GM12864 (cell line): ENCODE measurements around the gene MORC1.

Experiments used
- DNase-seq: peaks from one replicate; pipeline ENCODE4 v3.0.0-alpha.2; 2011; ENCODE audit warnings: low read depth
- H3K4me3 ChIP-seq: 2 replicates; pipeline ENCODE4 v1.5.1; 2011; ENCODE audit warnings: mild to moderate bottlenecking, low read depth, low read length, control low read depth
- TF ChIP-seq, protein P1 (sequence below): IDR thresholded peaks from 2 replicates; pipeline ENCODE4 v1.5.1; 2011; ENCODE audit warnings: low read depth, mild to moderate bottlenecking, moderate library complexity, low read length, control low read depth, inconsistent platforms; ENCODE audit errors: missing control alignments

Gene MORC1

DNA sequence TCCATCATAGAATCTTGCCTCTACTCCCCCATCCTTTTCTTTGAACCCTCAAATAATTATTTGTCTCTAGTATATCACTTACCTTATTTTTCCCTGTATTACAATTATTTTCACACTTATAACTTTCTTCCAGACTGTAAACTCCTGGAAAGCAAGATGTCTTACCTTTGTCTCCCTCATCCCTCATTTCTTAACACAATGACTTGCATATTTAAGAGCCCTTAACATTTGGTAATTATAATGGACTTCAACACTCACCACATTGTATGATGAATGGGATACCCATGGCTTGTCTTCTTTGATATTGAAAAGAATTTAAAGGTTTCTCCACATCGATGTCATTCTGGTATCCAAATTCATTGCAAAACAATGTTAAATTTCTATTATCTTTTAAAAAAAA lies 82.9 kb downstream of the MORC1 start:
- TF ChIP-seq, protein P1, sequence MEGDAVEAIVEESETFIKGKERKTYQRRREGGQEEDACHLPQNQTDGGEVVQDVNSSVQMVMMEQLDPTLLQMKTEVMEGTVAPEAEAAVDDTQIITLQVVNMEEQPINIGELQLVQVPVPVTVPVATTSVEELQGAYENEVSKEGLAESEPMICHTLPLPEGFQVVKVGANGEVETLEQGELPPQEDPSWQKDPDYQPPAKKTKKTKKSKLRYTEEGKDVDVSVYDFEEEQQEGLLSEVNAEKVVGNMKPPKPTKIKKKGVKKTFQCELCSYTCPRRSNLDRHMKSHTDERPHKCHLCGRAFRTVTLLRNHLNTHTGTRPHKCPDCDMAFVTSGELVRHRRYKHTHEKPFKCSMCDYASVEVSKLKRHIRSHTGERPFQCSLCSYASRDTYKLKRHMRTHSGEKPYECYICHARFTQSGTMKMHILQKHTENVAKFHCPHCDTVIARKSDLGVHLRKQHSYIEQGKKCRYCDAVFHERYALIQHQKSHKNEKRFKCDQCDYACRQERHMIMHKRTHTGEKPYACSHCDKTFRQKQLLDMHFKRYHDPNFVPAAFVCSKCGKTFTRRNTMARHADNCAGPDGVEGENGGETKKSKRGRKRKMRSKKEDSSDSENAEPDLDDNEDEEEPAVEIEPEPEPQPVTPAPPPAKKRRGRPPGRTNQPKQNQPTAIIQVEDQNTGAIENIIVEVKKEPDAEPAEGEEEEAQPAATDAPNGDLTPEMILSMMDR: no peak
- no peak for DNase-seq
- H3K4me3 ChIP-seq: no peak overlapping the region

DNA sequence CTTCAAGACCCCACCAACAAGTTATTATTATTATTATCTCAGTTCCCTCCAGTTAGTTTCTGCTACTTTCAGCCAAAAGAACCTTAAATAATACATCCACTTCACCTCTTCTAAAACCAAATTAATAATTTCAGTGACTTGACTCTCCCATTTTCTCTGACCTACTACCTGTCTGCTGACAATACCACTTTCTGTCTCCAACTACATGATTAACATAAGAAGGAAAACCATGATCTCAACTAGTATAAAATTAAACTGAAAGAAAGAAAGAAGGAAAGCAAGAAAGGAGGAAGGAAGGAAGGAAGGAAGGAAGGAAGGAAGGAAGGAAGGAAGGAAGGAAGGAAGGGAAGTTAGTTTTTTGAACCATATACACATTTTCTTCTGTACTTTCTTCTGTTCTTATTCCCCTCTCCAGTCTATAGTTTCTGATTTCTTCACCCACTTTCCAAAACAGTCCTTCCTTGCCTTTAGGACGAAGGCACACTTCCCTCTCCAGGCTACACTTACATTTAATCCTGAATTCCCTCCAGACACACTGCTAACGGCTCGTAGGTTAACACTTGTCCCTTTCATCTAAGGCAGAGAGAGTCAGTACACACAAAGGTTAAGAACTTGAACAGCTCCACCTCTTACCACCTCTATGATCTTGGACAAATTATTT lies 84.8 kb downstream of the MORC1 start:
- no peak overlapping the region for H3K4me3 ChIP-seq
- DNase-seq: no peak
- TF ChIP-seq, protein P1: no peak

DNA sequence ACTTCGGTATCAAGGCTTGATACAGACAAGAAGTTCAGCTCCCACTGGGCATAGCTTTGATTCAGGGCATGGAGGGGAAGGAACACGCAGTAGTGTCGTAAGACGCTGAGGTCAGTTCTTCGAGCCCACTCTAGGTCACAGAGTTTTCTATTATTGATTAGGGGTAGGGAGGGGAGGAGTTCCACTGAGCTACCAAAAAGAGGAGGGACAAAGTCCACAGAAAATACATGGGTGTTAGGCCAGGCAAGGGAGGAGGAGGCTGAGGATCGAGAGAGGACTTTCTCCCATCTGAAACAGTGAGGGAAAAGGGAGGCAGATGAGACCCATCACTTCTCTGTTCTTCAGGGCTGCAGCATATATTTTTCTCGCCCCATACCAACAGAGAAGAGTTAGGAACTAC lies 89.2 kb downstream of the MORC1 start:
- no peak for DNase-seq
- TF ChIP-seq, protein P1: no peak
- H3K4me3 ChIP-seq: no peak overlapping the region

DNA sequence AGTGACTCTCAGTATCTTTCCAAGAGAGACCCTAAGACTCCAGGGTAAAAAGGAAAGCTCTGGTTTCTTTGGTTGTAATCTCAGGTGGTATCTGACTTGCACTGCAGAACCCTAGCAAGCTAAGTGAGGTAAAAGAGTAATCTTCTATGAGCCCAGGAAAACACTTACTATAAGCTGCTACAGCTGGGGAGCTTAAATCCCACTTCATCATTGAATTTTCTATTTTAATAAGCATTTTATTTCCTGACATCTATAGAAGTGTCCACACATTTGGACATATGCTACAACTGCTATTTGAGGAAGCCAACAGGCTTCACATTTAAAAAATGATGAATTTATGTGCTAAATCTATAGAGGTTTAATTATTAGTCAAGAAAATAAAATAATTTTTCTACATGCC lies 91.1 kb downstream of the MORC1 start:
- no peak overlapping the region for H3K4me3 ChIP-seq
- no peak for DNase-seq

DNA sequence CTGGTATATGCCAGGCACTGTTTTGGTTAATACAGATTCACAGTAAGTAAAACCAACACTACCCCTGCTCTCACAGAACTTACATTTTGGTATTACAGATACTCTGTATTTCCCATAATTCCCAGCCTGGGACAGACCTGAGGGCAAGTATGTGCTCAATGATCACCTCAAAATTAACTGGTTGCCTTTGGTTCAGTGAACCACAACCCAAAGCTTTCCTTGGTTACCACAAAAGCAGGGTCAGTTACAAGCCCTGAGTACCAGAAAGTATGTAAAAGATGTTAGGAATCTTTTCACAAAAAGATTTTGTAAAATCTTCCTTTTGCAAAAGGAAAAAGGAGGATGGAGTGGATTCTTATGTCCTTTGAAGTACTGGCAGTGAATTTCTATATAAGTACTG lies 92.0 kb downstream of the MORC1 start:
- TF ChIP-seq, protein P1: no peak
- no peak overlapping the region for H3K4me3 ChIP-seq
- DNase-seq: no peak

More for the DNA sequence above, 91.1 kb downstream of the MORC1 start:
- TF ChIP-seq, protein P1: no peak

DNA sequence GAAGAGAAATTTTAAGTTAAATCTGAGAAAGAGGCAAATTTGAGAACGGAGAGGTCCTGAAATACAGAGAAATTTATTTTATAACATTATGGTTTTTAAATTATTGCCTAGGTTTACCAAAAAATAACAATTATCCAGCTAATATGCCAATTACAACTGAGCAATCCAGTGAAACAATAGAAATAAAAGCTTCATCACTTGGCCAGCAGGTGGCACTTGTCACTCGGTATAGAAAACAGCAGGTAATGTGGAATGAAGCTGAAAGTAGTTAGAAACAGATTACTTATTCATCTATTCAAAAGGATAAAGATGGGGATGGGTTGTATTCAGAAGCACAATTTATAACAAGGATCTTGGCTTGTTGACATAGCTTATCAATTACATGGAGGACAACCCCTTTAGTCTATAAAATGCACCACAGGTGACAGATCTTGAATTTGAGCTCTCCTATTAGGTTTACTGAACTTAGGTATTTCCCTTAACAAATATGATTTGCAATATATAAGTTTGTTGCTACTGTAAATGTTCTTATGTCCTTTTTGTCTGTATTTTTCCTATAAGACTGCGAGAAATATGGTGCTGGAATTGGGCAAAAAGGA lies 94.2 kb downstream of the MORC1 start:
- peak; percentile 18 for DNase-seq
- TF ChIP-seq, protein P1: peak; percentile 66
- H3K4me3 ChIP-seq: no peak overlapping the region

DNA sequence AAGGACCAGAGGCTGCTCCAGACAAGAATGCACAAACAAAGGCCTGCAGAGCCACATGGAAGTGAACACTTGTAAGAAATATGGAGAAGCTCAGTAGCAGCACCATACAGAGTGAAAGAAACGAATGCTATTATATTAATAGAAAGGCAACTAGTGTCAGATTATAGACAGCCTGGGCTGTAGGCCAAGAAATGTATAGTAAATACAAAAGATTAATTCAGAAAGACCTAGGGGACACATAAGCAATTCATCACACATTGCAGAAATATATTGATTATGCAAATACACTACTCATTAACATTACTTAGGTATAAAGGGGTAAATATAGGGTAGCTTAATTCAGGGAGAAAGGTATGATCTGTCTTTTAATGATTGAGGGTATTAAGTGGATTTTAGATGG lies 94.8 kb downstream of the MORC1 start:
- DNase-seq: no peak
- TF ChIP-seq, protein P1: no peak
- H3K4me3 ChIP-seq: no peak overlapping the region
